Hematopoietic multipotent progenitor cell treated with erythropoietin and hydrocortisone succinate and interleukin-3 and kit ligand, for 17 days (in vitro differentiated cells): ENCODE measurements around the gene TTLL5.

Experiments
- DNase-seq: peaks from one replicate; pipeline ENCODE4 v3.0.0-alpha.2; 2015; ENCODE audit warnings: low spot score

Gene TTLL5

GRCh38 chr14:75660630-75661498 is at the start of gene TTLL5, which contains the start of gene ERG28:
TSS of gene TTLL5 (plus strand) at chr14:75661246. CDS start at chr14:75663150, 1,904 bp downstream.
TSS of gene ERG28 (minus strand) at chr14:75660876. CDS start at chr14:75657502, 3,374 bp downstream.
- DNase-seq, result peak; percentile 97

GRCh38 chr14:75612157-75612556 is 48.9 kb upstream of the TTLL5 start:
- no peak for DNase-seq

GRCh38 chr14:75614179-75614578 is 46.9 kb upstream of the TTLL5 start:
- no peak for DNase-seq

- no peak for DNase-seq
Measured at GRCh38 chr14:75615200-75615599, 45.8 kb upstream of the TTLL5 start.

- no peak for DNase-seq
Measured at GRCh38 chr14:75619548-75619947, 41.5 kb upstream of the TTLL5 start.

- DNase-seq, result no peak
Measured at GRCh38 chr14:75625034-75625433, 36.0 kb upstream of the TTLL5 start.

- no peak for DNase-seq
Measured at GRCh38 chr14:75626396-75626795, 34.6 kb upstream of the TTLL5 start.

GRCh38 chr14:75626863-75627262 is 34.2 kb upstream of the TTLL5 start:
- no peak for DNase-seq

GRCh38 chr14:75627406-75627805 is 33.6 kb upstream of the TTLL5 start:
- DNase-seq, result no peak

- DNase-seq, result no peak
Measured at GRCh38 chr14:75628816-75629215, 32.2 kb upstream of the TTLL5 start.

GRCh38 chr14:75630695-75631452 is 30.2 kb upstream of the TTLL5 start:
- DNase-seq, result no peak

- DNase-seq, result no peak
Measured at GRCh38 chr14:75631453-75631831, 29.6 kb upstream of the TTLL5 start.

GRCh38 chr14:75634848-75635247 is 26.2 kb upstream of the TTLL5 start:
- DNase-seq, result no peak

- no peak for DNase-seq
Measured at GRCh38 chr14:75636100-75636692, 24.9 kb upstream of the TTLL5 start.

- no peak for DNase-seq
Measured at GRCh38 chr14:75640876-75641275, 20.2 kb upstream of the TTLL5 start.

- DNase-seq, result no peak
Measured at GRCh38 chr14:75643985-75644384, 17.1 kb upstream of the TTLL5 start.

- DNase-seq, result no peak
Measured at GRCh38 chr14:75645056-75645455, 16.0 kb upstream of the TTLL5 start.

- DNase-seq, result no peak
Measured at GRCh38 chr14:75646762-75647161, 14.3 kb upstream of the TTLL5 start.

- no peak for DNase-seq
Measured at GRCh38 chr14:75647640-75648039, 13.4 kb upstream of the TTLL5 start.

- DNase-seq, result no peak
Measured at GRCh38 chr14:75648066-75648838, 12.8 kb upstream of the TTLL5 start.

- no peak for DNase-seq
Measured at GRCh38 chr14:75649337-75649736, 11.7 kb upstream of the TTLL5 start.

GRCh38 chr14:75649773-75650172 is 11.3 kb upstream of the TTLL5 start:
- no peak for DNase-seq
